Uterus (tissue), 2 donors: Measurements from ENCODE around the gene CD47.

Experiments used
- POLR2A ChIP-seq, 2 donors: fragments of 450-650 bp; IDR thresholded peaks; one replicate each; pipeline ENCODE4 v1.6.1; 2016; ENCODE audit warnings: antibody characterized with exemption in 2 of 2, mild to moderate bottlenecking in 1 of 2, moderate library complexity in 1 of 2
- TF ChIP-seq, protein P1 (sequence below), 4 experiments: fragments of 200-600 bp in 2 of 4; fragments of 450-650 bp in 2 of 4; sonication (generic) in 2 of 4; IDR thresholded peaks; one replicate each; pipeline ENCODE4 v1.5.1; 2016 to 2019; ENCODE audit warnings: antibody characterized with exemption in 4 of 4, mild to moderate bottlenecking in 2 of 4, moderate library complexity in 1 of 4

- TF ChIP-seq, protein P1, sequence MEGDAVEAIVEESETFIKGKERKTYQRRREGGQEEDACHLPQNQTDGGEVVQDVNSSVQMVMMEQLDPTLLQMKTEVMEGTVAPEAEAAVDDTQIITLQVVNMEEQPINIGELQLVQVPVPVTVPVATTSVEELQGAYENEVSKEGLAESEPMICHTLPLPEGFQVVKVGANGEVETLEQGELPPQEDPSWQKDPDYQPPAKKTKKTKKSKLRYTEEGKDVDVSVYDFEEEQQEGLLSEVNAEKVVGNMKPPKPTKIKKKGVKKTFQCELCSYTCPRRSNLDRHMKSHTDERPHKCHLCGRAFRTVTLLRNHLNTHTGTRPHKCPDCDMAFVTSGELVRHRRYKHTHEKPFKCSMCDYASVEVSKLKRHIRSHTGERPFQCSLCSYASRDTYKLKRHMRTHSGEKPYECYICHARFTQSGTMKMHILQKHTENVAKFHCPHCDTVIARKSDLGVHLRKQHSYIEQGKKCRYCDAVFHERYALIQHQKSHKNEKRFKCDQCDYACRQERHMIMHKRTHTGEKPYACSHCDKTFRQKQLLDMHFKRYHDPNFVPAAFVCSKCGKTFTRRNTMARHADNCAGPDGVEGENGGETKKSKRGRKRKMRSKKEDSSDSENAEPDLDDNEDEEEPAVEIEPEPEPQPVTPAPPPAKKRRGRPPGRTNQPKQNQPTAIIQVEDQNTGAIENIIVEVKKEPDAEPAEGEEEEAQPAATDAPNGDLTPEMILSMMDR (IDR thresholded peaks at IDR 0.05): no peak
- no peak for TF ChIP-seq POLR2A (IDR thresholded peaks at IDR 0.05)
These were observed 34.8 kb upstream of the CD47 start for GRCh38 chr3:108125550-108126071.
